GM19043 (cell line): Measurements from ENCODE around the gene MICU1.
"Not testable (repeated sequence)": the region's sequence is repeated elsewhere in the genome, so short reads cannot be mapped to it uniquely, and the experiment has no call there.

Source experiments
- ATAC-seq: cut with Tn5 transposase; IDR thresholded peaks from one replicate; pipeline ENCODE4 v1.9.1; 2021; ENCODE audit warnings: low read depth; ENCODE audit not compliant: unreplicated experiment

Gene MICU1

DNA sequence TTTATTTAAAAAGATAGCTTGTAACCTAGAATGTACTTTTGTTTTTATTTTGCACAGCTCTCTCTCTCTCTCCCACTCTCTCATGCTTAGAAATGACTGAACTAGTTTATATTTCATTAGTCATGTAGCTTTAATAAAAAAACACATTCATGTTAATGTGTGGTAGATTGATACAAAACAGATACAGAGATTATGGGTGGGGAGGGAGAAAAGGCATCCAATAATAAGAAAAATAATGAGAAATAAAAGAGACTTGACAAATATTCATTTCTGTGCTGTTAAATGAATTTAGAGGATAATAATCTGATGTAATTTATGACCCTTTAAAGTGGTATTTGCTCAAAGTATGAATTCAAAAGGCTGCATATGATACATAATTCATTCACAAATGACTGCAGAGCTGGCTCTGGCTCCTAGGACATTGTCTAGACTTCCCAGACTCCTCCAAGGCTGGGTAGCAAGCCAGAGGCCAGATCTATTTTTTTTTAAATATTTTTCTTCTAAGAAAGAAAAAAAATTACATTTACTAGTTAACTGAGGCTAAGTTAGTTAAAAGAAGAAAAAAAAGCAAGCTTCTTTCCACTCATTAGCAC, 165.5 kb downstream of the MICU1 start:
- ATAC-seq, result no peak

- ATAC-seq, result no peak
These were observed 166.6 kb downstream of the MICU1 start for GRCh38 chr10:72459301-72459700.

DNA sequence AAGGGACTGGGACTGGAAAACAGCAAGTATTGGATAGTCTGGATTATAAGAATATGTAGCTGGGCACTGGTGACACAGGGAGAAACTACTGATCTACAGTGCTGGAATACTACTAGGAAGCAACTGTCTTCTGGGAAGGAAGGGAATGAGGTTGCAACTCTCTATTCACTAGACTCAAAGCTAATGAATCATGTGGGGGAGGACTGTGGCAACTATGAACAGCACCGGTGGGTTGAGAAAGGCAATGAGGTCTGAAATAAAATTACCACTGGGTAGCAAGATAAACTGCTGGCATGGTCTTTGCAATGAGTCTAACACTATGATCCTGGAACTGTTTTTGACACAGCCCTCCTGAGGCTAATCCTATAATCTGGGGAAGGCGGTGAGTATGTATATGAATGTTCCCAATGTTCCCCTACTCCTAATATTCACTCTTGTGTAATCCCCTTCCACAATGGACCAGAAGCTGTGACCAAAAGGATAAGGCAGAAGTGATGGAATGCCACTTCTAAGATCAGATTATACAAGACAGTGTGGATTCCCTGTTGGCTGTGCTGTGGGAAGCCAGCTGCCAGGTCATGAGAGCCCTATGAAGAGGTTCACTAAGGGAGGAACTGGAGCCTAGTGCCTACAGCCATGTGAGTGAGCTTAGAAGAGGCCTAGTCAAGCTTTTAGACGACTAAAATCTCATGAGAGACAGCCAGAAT, 169.8 kb downstream of the MICU1 start:
- ATAC-seq, result no peak

DNA sequence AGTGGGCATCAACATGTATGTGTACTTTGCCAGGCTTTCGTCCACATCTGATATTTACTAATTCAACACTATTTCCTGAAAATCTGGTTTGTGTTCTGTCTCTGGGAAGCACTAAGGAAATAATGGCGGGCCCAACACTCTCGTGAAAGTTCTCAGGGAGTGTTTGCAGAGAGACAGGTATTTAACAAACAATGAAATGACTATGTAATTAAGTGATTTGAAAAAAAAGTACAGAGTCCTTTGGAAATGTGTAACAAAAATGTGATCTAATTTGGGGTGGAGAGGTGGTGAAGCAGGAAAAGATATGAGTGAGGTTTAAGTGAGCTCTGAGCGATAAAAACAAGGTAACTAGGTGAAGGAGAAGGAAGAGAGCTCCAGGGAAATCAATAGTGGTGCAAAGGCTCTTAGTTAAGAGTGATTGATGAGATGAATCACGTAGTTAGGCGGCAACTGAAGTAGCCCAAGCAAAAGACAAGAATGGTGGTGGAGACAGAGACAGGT, 175.9 kb downstream of the MICU1 start:
- no peak for ATAC-seq

DNA sequence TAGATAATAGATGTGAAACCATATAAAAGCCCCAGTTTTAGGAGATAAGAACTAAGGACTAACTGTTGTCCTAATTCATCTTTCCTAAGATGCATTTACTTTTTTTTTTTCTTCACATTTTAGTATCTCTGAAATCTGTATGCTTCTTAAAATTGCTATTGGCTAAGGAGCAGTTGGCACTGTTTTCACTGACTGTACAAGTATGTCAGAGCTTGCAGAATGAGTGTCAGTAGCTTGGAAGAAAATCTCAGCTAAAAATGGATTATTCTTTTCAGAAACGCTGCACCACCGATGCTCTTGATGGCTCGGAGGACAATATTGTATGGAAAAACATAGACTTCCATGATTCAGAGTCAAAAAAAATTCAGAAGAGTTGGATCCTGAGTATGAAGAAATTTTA, 180.0 kb downstream of the MICU1 start:
- ATAC-seq, result no peak

GRCh38 chr10:72442969-72443368, 182.9 kb downstream of the MICU1 start:
- not testable (repeated sequence) for ATAC-seq

DNA sequence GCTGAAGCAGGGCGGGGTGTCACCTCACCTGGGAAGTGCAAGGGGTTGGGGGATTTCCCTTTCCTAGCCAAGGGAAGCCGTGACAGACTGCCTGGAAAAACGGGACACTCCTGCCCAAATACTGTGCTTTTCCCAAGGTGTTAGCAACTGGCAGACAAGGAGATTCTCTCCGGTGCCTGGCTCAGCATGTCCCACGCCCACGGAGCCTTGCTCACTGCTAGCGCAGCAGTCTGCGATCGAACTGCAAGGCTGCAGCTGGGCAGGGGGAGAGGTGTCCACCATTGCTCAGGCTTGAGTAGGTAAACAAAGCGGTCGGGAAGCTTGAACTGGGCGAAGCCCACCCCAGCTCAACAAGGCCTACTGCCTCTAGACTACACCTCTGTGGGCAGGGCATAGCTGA, 190.3 kb downstream of the MICU1 start:
- ATAC-seq, result no peak

- not testable (repeated sequence) for ATAC-seq
These were observed 194.9 kb downstream of the MICU1 start for GRCh38 chr10:72430936-72431335.

GRCh38 chr10:72429931-72430330, 195.9 kb downstream of the MICU1 start:
- ATAC-seq, result no peak

DNA sequence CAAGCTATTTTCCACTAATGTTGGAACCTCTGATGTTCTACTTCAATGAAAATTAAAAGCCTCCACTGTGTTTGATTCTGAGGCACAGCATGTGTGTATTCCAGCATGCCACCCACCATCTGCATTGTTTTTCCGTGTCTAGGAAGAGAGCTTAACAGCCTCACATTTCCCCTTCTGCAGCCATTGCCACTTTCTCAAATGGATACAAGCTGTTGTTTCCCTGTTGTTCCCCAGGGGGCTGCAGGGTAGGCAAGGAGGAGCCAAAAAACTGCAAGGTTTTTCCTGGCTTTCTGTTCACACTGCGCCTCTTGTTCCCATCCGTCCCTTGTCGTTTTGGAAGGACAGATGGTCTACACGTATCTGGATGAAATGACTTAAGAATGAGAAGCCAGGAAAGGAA, 198.9 kb downstream of the MICU1 start:
- ATAC-seq, result no peak

DNA sequence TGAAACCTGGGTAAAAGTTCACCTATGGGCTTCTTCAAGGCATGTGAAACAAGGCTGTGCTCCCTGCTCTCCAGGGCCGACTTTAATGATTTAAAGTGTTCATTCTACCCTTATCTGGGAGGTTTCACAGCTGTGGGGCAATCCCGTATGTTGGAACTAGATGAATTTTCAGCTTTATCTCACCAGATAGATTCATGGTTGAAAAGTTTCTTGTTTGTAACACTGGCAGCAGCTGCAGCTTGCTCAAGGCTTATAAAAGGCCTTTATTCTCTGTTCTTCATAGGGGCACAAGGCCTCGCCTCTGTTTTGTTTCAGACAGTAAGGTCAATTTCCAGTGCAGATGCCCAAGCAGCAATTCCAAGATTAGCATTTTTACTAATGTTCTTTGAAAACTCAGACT, 200.7 kb downstream of the MICU1 start:
- no peak for ATAC-seq

GRCh38 chr10:72424561-72424960, 201.3 kb downstream of the MICU1 start:
- no peak for ATAC-seq

GRCh38 chr10:72423426-72423825, 202.5 kb downstream of the MICU1 start:
- no peak for ATAC-seq

- no peak for ATAC-seq
These were observed 203.9 kb downstream of the MICU1 start for GRCh38 chr10:72421885-72422540.

GRCh38 chr10:72419241-72419640, 206.6 kb downstream of the MICU1 start:
- no peak for ATAC-seq

DNA sequence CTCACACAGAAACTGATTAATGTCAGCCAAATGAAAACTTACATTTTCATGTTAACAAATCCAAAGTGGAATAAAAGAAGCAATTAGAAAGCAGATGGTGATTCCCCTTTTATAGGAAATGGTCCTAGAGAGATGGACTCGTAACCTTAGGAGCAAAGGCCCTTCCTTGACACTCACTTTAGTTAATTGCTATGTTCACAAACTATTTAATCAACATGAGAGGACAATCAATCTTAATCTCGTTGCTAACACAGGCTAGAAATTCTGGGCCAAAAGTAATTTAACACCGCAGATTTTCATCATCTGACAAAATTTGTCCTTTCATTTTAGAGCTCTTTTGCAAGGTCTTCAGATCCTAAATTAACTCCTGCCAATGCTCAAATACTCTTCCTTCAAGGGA, 207.2 kb downstream of the MICU1 start:
- no peak for ATAC-seq

DNA sequence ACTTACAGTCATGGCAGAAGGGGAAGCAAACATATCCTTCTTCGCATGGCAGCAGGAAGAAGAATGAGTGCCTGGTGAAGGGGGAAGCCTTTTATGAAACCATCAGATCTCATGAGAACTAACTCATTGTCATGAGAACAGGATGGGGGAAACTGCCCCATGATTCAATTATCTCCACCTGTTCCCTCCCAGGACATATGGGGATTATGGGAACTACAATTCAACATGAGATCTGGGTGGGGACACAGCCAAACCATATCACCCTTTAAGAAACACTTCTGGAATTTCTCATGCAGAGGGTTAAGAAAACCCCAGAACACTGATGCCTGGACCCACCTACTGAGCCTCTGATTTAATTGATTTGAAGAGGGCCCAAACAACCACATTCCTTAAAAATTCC, 207.9 kb downstream of the MICU1 start:
- ATAC-seq, result no peak

DNA sequence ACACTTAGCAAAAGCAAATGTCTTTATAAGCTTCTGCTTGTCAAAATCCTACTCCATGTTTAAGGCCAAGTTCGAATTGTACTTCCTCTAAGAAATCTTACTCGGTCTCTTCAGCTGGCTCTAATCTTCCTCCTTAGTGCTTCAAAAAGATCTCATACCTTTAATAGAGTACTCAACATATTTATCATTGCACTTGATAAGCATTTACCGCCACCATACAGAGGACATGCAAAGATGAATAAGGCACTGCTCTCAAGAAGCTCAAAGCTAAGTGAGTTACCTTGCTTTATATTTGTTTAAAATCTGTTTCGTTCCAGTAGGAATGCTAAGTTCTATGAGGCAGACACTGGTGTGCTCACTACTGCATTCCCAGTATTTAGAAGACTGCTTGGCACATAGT, 209.2 kb downstream of the MICU1 start:
- no peak for ATAC-seq

DNA sequence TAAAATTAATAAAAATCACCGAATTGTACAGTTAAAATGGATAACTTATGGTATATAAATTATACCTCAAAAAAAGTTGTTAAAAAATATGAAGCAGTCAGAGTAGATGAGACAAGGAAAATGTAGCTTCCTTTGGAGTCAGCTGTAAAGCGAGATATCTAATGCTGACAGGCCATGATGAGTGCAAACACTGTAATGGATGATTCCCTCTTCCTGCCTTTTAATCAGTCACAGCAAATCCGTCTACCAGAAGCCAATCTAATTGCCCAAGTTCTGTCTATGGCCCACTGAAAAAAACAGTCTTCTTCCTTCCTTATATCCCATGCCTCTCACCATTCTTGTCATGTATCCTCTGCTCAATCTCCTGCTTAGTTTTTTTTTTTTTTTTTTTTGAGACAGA, 211.2 kb downstream of the MICU1 start:
- no peak for ATAC-seq

- ATAC-seq, result no peak
These were observed 216.7 kb downstream of the MICU1 start for GRCh38 chr10:72409167-72409566.

DNA sequence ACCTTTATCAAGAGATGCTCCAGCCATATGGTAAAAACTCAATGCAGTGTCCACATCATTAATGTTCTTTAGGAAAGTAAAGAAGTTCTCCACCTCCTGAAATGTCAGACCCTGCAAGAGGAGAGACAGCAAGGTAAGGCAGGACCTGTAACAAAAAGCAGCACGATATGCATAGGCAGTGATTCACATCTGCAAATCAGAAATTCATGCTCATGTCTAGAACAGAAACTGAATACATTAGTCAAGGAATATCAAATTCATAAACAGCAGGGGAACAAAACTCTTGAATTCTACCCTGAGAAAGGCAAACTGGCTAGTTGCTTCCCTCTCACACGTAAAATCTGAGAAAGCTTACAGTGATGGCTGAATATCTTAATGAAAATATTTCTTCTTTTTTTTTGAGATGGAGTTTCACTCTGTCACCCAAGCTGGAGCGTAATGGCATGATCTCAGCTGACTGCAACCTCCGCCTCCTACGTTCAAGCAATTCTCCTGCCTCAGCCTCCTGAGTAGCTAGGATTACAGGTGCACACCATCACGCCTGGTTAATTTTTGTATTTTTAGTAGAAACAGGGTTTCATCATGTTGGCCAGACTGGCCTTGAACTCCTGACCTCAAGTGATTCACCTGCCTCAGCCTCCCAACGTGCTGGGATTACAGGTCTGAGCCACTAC, 217.8 kb downstream of the MICU1 start:
- ATAC-seq, result no peak
